Tibial nerve (tissue), 4 donors: ENCODE measurements around the gene HEPHL1. TPM values are rescaled to one million over a fixed set of nuclear protein-coding genes. Genes with fewer than 3 reads are reported as not detected.

Experiments used
- DNase-seq, 2 donors: peaks; one replicate each; pipeline ENCODE4 v3.0.0-alpha.2; 2019; ENCODE audit warnings: low spot score in 2 of 2
- H3K27ac ChIP-seq, 4 donors: fragments of 200-600 bp; sonication (generic) in 3 of 4; one replicate each; pipeline ENCODE4 v1.5.1; 2017 to 2019; ENCODE audit warnings: mild to moderate bottlenecking in 1 of 4
- H3K27me3 ChIP-seq, 2 donors: fragments of 200-600 bp; sonication (generic) in 1 of 2; one replicate each; pipeline versions ENCODE4 v1.5.1 to v1.6.0; 2017 to 2019
- H3K36me3 ChIP-seq, 3 donors: fragments of 200-600 bp; sonication (generic); one replicate each; pipeline ENCODE4 v1.5.1; 2018 to 2019
- H3K4me1 ChIP-seq, 4 donors: fragments of 200-600 bp; sonication (generic) in 3 of 4; one replicate each; pipeline ENCODE4 v1.5.1; 2017 to 2019
- H3K4me3 ChIP-seq, 4 donors: fragments of 200-600 bp; sonication (generic) in 3 of 4; one replicate each; pipeline ENCODE4 v1.5.1; 2017 to 2019; ENCODE audit warnings: mild to moderate bottlenecking in 1 of 4, moderate library complexity in 1 of 4
- H3K9me3 ChIP-seq, 4 donors: fragments of 200-600 bp; sonication (generic) in 3 of 4; one replicate each; pipeline ENCODE4 v1.5.1; 2017 to 2019
- EP300 ChIP-seq, 2 donors: sonication (generic); formaldehyde crosslinking; IDR thresholded peaks; one replicate each; pipeline ENCODE4 v1.6.1; 2017; ENCODE audit warnings: antibody characterized with exemption in 2 of 2, mild to moderate bottlenecking in 1 of 2
- POLR2A ChIP-seq, 2 donors: fragments of 450-650 bp; IDR thresholded peaks; one replicate each; pipeline ENCODE4 v1.6.1; 2017; ENCODE audit warnings: antibody characterized with exemption in 2 of 2, mild to moderate bottlenecking in 2 of 2, moderate library complexity in 2 of 2
- WGBS, 2 donors: methylation state at CpG; one replicate each; pipeline ENCODE4 v1.1.5; 2018; 5-methylcytosine and 5-hydroxymethylcytosine counted together
- total RNA-seq, 4 donors: library from RNA; depleted of rRNA; stranded (reverse); fragments of >200 nt; gene quantifications; one replicate each; pipeline ENCODE4 v1.1.0, GENCODE V29; 2016
- TF ChIP-seq, protein P1 (sequence below), 5 experiments: fragments of 200-600 bp in 3 of 5; fragments of 450-650 bp in 2 of 5; sonication (generic) in 3 of 5; IDR thresholded peaks; one replicate each; pipeline ENCODE4 v1.5.1; 2016 to 2019; ENCODE audit warnings: antibody characterized with exemption in 5 of 5, mild to moderate bottlenecking in 3 of 5, moderate library complexity in 2 of 5

Gene HEPHL1
- total RNA-seq, 4 donors from 2014 or later = not detected

DNA sequence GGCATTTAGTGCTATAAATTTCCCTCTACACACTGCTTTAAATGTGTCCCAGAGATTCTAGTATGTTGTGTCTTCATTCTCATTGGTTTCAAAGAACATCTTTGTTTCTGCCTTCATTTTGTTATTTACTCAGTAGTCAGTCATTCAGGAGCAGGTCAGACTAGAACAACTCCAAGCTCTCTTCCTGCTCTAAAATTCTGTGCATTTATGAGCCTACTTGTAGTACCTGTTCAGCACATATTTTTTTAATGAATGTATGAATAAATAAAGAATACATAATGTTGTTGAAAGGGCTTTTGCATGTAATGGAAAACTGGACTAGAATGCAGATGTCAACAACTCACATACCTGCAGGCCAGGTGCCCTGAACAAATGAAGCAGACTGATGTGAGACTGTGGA is 13.7 kb upstream of the HEPHL1 start:
- no peaks in the 10 kb centered on the region for H3K9me3 ChIP-seq
- H3K27ac ChIP-seq = no peak overlapping the region
- no peaks in the 10 kb centered on the region for H3K4me1 ChIP-seq
- TF ChIP-seq POLR2A (IDR thresholded peaks at IDR 0.05) (no peak), EP300 (IDR thresholded peaks at IDR 0.05) (no peak)
- TF ChIP-seq, protein P1, sequence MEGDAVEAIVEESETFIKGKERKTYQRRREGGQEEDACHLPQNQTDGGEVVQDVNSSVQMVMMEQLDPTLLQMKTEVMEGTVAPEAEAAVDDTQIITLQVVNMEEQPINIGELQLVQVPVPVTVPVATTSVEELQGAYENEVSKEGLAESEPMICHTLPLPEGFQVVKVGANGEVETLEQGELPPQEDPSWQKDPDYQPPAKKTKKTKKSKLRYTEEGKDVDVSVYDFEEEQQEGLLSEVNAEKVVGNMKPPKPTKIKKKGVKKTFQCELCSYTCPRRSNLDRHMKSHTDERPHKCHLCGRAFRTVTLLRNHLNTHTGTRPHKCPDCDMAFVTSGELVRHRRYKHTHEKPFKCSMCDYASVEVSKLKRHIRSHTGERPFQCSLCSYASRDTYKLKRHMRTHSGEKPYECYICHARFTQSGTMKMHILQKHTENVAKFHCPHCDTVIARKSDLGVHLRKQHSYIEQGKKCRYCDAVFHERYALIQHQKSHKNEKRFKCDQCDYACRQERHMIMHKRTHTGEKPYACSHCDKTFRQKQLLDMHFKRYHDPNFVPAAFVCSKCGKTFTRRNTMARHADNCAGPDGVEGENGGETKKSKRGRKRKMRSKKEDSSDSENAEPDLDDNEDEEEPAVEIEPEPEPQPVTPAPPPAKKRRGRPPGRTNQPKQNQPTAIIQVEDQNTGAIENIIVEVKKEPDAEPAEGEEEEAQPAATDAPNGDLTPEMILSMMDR (IDR thresholded peaks at IDR 0.05) = no peak
- no peaks in the 10 kb centered on the region for H3K27me3 ChIP-seq
- no peak overlapping the region for H3K4me3 ChIP-seq
- no peak for DNase-seq
- H3K36me3 ChIP-seq = no peaks in the 10 kb centered on the region

DNA sequence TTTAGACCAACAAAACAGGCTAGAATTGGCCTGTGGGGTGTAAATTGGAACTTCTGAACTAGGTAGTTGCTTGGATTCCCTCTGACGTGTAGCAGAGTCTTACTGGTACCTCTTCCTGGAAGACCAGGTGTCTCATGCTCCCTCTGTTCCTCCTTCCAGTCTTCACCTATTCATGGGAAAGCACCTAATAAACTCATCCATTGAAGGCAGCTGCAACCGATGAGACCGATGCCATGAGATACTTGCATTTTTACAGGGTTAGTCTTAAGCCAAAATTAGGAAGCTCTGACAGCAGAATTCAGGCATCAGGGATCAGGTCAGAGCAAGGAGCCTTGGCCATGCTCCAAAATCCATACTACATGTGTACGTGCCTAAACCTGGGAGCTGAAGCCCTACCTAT is 13.2 kb upstream of the HEPHL1 start:
- Histone ChIP-seq H3K4me3 (no peak overlapping the region), H3K4me1 (no peaks in the 10 kb centered on the region), H3K9me3 (no peaks in the 10 kb centered on the region), H3K36me3 (no peaks in the 10 kb centered on the region), H3K27me3 (no peaks in the 10 kb centered on the region), H3K27ac (no peak overlapping the region)
- DNase-seq = no peak
- 64 to 68% methylated on average over 4 of the region's 4 CpGs for WGBS, 2 donors
- TF ChIP-seq EP300 (IDR thresholded peaks at IDR 0.05) = no peak
- TF ChIP-seq, protein P1 (IDR thresholded peaks at IDR 0.05) = no peak
- no peak for TF ChIP-seq POLR2A (IDR thresholded peaks at IDR 0.05)

DNA sequence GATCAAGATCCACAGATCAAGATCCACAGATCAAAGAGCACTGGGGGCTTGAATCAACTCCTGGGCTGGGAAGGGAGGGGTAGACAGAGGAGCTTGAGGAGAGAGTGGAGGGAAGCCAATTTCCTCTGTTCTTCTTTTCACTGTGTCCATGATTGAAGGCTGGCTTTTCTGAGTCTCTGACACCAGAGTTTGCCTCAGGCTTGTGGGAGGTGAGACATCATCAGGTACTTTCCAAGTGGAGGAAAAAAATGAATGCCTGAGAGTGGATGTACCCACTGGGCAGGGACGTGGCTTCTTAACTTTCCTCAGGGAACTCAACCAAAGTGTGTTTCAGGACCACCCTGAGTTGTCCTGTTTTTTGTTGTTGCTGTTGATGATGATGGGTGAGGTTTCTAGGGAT is 11.0 kb upstream of the HEPHL1 start:
- no peak for DNase-seq
- Histone ChIP-seq H3K36me3 (no peaks in the 10 kb centered on the region), H3K27ac (no peak overlapping the region), H3K9me3 (no peaks in the 10 kb centered on the region), H3K4me3 (no peak overlapping the region), H3K4me1 (no peaks in the 10 kb centered on the region), H3K27me3 (no peaks in the 10 kb centered on the region)
- 50 to 59% methylated on average over 1 of the region's 1 CpG for WGBS, 2 donors
- TF ChIP-seq, protein P1 (IDR thresholded peaks at IDR 0.05) = no peak
- TF ChIP-seq POLR2A (IDR thresholded peaks at IDR 0.05) = no peak
- no peak for TF ChIP-seq EP300 (IDR thresholded peaks at IDR 0.05)

DNA sequence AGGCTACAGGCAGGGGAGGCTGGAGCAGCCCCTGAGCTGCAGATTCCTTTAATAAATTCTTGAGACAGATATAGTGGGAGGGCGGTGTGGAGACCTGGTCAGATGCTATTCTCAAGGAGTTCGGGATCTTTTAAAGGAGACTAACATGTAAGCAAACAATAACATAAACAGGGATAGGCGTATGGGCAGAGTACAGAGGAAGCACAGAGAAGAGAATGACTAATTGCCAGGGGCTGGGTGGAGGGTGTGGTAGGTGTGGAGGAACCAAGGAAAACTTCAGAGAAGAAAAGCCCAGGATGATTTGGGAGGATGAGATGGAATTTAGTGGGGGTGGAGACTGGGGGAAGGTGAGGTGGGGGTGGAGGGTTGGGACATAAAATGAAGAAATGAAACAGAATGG is 9.7 kb upstream of the HEPHL1 start:
- TF ChIP-seq POLR2A (IDR thresholded peaks at IDR 0.05) = no peak
- TF ChIP-seq, protein P1 (IDR thresholded peaks at IDR 0.05) = no peak
- no peak for TF ChIP-seq EP300 (IDR thresholded peaks at IDR 0.05)
- no peak overlapping the region for H3K4me3 ChIP-seq
- DNase-seq = no peak
- H3K27me3 ChIP-seq = no peaks in the 10 kb centered on the region
- no peaks in the 10 kb centered on the region for H3K9me3 ChIP-seq
- no peak overlapping the region for H3K27ac ChIP-seq
- whole genome bisulfite sequencing, 2 donors = 66 to 79% methylated on average over 3 of the region's 3 CpGs
- no peaks in the 10 kb centered on the region for H3K36me3 ChIP-seq
- H3K4me1 ChIP-seq = no peaks in the 10 kb centered on the region

DNA sequence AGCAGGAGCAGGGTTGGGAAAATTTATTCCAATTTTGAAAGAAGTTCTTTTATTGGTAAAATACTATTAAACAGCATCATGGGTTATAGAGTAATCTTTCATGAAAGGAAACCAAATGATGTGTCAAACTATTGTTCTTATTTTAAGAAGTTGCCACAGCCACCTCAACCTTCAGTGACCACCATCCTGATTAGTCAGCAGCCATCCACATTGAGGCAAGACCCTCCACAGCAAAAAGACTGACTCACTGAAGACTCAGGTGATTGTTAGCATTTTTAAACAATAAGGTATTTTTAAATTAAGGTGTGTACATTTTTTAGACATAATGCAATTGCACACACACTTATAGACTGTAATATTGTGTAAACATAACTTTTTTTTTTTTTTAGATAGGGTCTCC is 3.7 kb upstream of the HEPHL1 start:
- no peak overlapping the region for H3K4me3 ChIP-seq
- no peak for DNase-seq
- TF ChIP-seq, protein P1 (IDR thresholded peaks at IDR 0.05) = no peak
- no peak for TF ChIP-seq POLR2A (IDR thresholded peaks at IDR 0.05)
- TF ChIP-seq EP300 (IDR thresholded peaks at IDR 0.05) = no peak

More for the DNA sequence above, 3.7 kb upstream of the HEPHL1 start:
- no peaks in the 10 kb centered on the region for H3K4me1 ChIP-seq
- no peaks in the 10 kb centered on the region for H3K36me3 ChIP-seq
- H3K27me3 ChIP-seq = no peaks in the 10 kb centered on the region
- H3K27ac ChIP-seq = no peak overlapping the region
- H3K9me3 ChIP-seq = no peaks in the 10 kb centered on the region
